ENCODE results near the gene AMTN. TPM values are rescaled to one million over a fixed set of nuclear protein-coding genes. Genes with fewer than 3 reads are reported as not detected.
"Not testable (repeated sequence)": the region's sequence is repeated elsewhere in the genome, so short reads cannot be mapped to it uniquely, and the experiment has no call there.

Gene AMTN
- total RNA-seq, 1 experiment from 2014 or later: not detected

GRCh38 chr4:70533791-70534190, 15.4 kb downstream of the AMTN start:
- no peaks in the 10 kb centered on the region for H3K9me3 Mint-ChIP-seq (ENCODE audit: unreplicated experiment)
- CTCF ChIA-PET: no interaction called here
- no peaks in the 10 kb centered on the region for H3K27me3 Mint-ChIP-seq (ENCODE audit: insufficient read depth, unreplicated experiment)
- DNase-seq (ENCODE audit: unreplicated experiment): no peak
- no peaks in the 10 kb centered on the region for H3K4me1 Mint-ChIP-seq (ENCODE audit: insufficient read depth, unreplicated experiment)
- H3K27ac Mint-ChIP-seq (ENCODE audit: low read depth, unreplicated experiment): no peak overlapping the region
- H3K36me3 Mint-ChIP-seq (ENCODE audit: insufficient read depth, unreplicated experiment): no peaks in the 10 kb centered on the region
- POLR2A ChIA-PET: no interaction called here
- H3K4me3 Mint-ChIP-seq (ENCODE audit: unreplicated experiment): no peak overlapping the region
- no peak for TF ChIP-seq CTCF (IDR thresholded peaks at IDR 0.05; ENCODE audit: unreplicated experiment)
- intact Hi-C loops (cut with micrococcal nuclease): no loop called here
- no TSS peak for BruUV-seq (replicated peaks)

- H3K36me3 Mint-ChIP-seq (ENCODE audit: insufficient read depth, unreplicated experiment); POLR2A ChIA-PET; BruUV-seq (replicated peaks); DNase-seq (ENCODE audit: unreplicated experiment); H3K4me3 Mint-ChIP-seq (ENCODE audit: unreplicated experiment); H3K27me3 Mint-ChIP-seq (ENCODE audit: insufficient read depth, unreplicated experiment); H3K9me3 Mint-ChIP-seq (ENCODE audit: unreplicated experiment); intact Hi-C loops (cut with micrococcal nuclease); H3K27ac Mint-ChIP-seq (ENCODE audit: low read depth, unreplicated experiment); H3K4me1 Mint-ChIP-seq (ENCODE audit: insufficient read depth, unreplicated experiment): not testable (repeated sequence)
- CTCF ChIA-PET: interaction anchor here (0.6 to 0.8 kb wide), 2 partner anchors 39 to 53 kb away, joined by 3 read pairs; no protein-coding TSS in a partner anchor
Observed at GRCh38 chr4:70534886-70535285, 16.5 kb downstream of the AMTN start.

- POLR2A ChIA-PET: interaction anchor here (0.6 kb wide), 1 partner anchor 367 kb away, joined by 3 read pairs; no protein-coding TSS in a partner anchor
- Mint-ChIP-seq H3K27ac (ENCODE audit: low read depth, unreplicated experiment) (no peak overlapping the region), H3K9me3 (ENCODE audit: unreplicated experiment) (no peaks in the 10 kb centered on the region), H3K4me3 (ENCODE audit: unreplicated experiment) (no peak overlapping the region), H3K36me3 (ENCODE audit: insufficient read depth, unreplicated experiment) (no peaks in the 10 kb centered on the region), H3K4me1 (ENCODE audit: insufficient read depth, unreplicated experiment) (no peaks in the 10 kb centered on the region), H3K27me3 (ENCODE audit: insufficient read depth, unreplicated experiment) (no peaks in the 10 kb centered on the region)
- BruUV-seq (replicated peaks): no TSS peak
- TF ChIP-seq CTCF (IDR thresholded peaks at IDR 0.05; ENCODE audit: unreplicated experiment): no peak
- intact Hi-C loops (cut with micrococcal nuclease): no loop called here
- DNase-seq (ENCODE audit: unreplicated experiment): no peak
- CTCF ChIA-PET: interaction anchor here (0.7 to 1.0 kb wide), 3 partner anchors 10 to 113 kb away, joined by 3 to 4 read pairs (median 4); no protein-coding TSS in a partner anchor
Observed at GRCh38 chr4:70538869-70539268, 20.5 kb downstream of the AMTN start.

- H3K27me3 Mint-ChIP-seq (ENCODE audit: insufficient read depth, unreplicated experiment): no peaks in the 10 kb centered on the region
- H3K4me3 Mint-ChIP-seq (ENCODE audit: unreplicated experiment): no peak overlapping the region
- no peaks in the 10 kb centered on the region for H3K9me3 Mint-ChIP-seq (ENCODE audit: unreplicated experiment)
- peak; percentile 48 for TF ChIP-seq CTCF (IDR thresholded peaks at IDR 0.05; ENCODE audit: unreplicated experiment)
- no peaks in the 10 kb centered on the region for H3K4me1 Mint-ChIP-seq (ENCODE audit: insufficient read depth, unreplicated experiment)
- peak; percentile 49 for DNase-seq (ENCODE audit: unreplicated experiment)
- CTCF ChIA-PET: interaction anchor here (1.1 to 1.2 kb wide), 2 partner anchors 34 to 861 kb away, joined by 4 to 5 read pairs; no protein-coding TSS in a partner anchor
- BruUV-seq (replicated peaks): no TSS peak
- intact Hi-C loops (cut with micrococcal nuclease): loop anchor here (1.0 kb wide), 1 partner anchor 39 kb away; no protein-coding TSS in a partner anchor
- H3K27ac Mint-ChIP-seq (ENCODE audit: low read depth, unreplicated experiment): no peak overlapping the region
- H3K36me3 Mint-ChIP-seq (ENCODE audit: insufficient read depth, unreplicated experiment): no peaks in the 10 kb centered on the region
- POLR2A ChIA-PET: no interaction called here
Observed at GRCh38 chr4:70544279-70544868, 26.0 kb downstream of the AMTN start.
